ENCODE measurements around the gene APPL2.

The APPL2 gene

GRCh38 chr12:105201299-105201698, 34.7 kb downstream of the APPL2 start:
- Histone ChIP-seq H3K36me3 (ENCODE audit: insufficient read depth) (no peaks in the 10 kb centered on the region), H3K4me2 (no peak overlapping the region), H3K27me3 (ENCODE audit: insufficient read depth, low read depth) (no peaks in the 10 kb centered on the region), H3K9ac (no peak overlapping the region), H3K4me1 (ENCODE audit: low read depth, poor library complexity, severe bottlenecking) (no peaks in the 10 kb centered on the region), H2AFZ (ENCODE audit: low read depth) (no peak overlapping the region), H4K20me1 (ENCODE audit: insufficient read depth) (no peaks in the 10 kb centered on the region), H3K79me2 (ENCODE audit: insufficient read depth, low read depth) (no peaks in the 10 kb centered on the region), H3K27ac (no peak overlapping the region), H3K4me3 (IDR thresholded peaks at IDR 0.05; ENCODE audit: insufficient read depth, low read depth, low read length) (no peak overlapping the region)
- no peak for TF ChIP-seq CTCF (conservative IDR thresholded peaks at IDR 0.05; ENCODE audit: low read depth, low read length)

- Histone ChIP-seq H3K27ac (no peak overlapping the region), H3K36me3 (ENCODE audit: insufficient read depth) (no peaks in the 10 kb centered on the region)
- TF ChIP-seq CTCF (conservative IDR thresholded peaks at IDR 0.05; ENCODE audit: low read depth, low read length), result no peak
Measured at GRCh38 chr12:105200385-105200784, 35.6 kb downstream of the APPL2 start.

GRCh38 chr12:105198961-105199360, 37.0 kb downstream of the APPL2 start:
- no peak overlapping the region for H3K27ac ChIP-seq
- TF ChIP-seq CTCF (conservative IDR thresholded peaks at IDR 0.05; ENCODE audit: low read depth, low read length), result no peak
- H2AFZ ChIP-seq (ENCODE audit: low read depth), result no peak overlapping the region
- no peak overlapping the region for H3K4me2 ChIP-seq
- no peak overlapping the region for H3K9ac ChIP-seq
- no peaks in the 10 kb centered on the region for H3K27me3 ChIP-seq (ENCODE audit: insufficient read depth, low read depth)
- H4K20me1 ChIP-seq (ENCODE audit: insufficient read depth), result no peaks in the 10 kb centered on the region
- no peaks in the 10 kb centered on the region for H3K4me1 ChIP-seq (ENCODE audit: low read depth, poor library complexity, severe bottlenecking)
- H3K79me2 ChIP-seq (ENCODE audit: insufficient read depth, low read depth), result no peaks in the 10 kb centered on the region
- H3K36me3 ChIP-seq (ENCODE audit: insufficient read depth), result no peaks in the 10 kb centered on the region
- no peak overlapping the region for H3K4me3 ChIP-seq (IDR thresholded peaks at IDR 0.05; ENCODE audit: insufficient read depth, low read depth, low read length)

More at GRCh38 chr12:105200385-105200784, 35.6 kb downstream of the APPL2 start:
- Histone ChIP-seq H3K4me2 (no peak overlapping the region), H3K4me1 (ENCODE audit: low read depth, poor library complexity, severe bottlenecking) (no peaks in the 10 kb centered on the region), H3K79me2 (ENCODE audit: insufficient read depth, low read depth) (no peaks in the 10 kb centered on the region), H3K9ac (no peak overlapping the region), H4K20me1 (ENCODE audit: insufficient read depth) (no peaks in the 10 kb centered on the region), H3K27me3 (ENCODE audit: insufficient read depth, low read depth) (no peaks in the 10 kb centered on the region), H3K4me3 (IDR thresholded peaks at IDR 0.05; ENCODE audit: insufficient read depth, low read depth, low read length) (no peak overlapping the region), H2AFZ (ENCODE audit: low read depth) (no peak overlapping the region)

- H3K79me2 ChIP-seq (ENCODE audit: insufficient read depth, low read depth), result no peaks in the 10 kb centered on the region
- TF ChIP-seq CTCF (conservative IDR thresholded peaks at IDR 0.05; ENCODE audit: low read depth, low read length), result no peak
- H3K4me3 ChIP-seq (IDR thresholded peaks at IDR 0.05; ENCODE audit: insufficient read depth, low read depth, low read length), result no peak overlapping the region
- H2AFZ ChIP-seq (ENCODE audit: low read depth), result no peak overlapping the region
- no peak overlapping the region for H3K27ac ChIP-seq
- H3K9ac ChIP-seq, result no peak overlapping the region
- no peaks in the 10 kb centered on the region for H3K4me1 ChIP-seq (ENCODE audit: low read depth, poor library complexity, severe bottlenecking)
- H3K36me3 ChIP-seq (ENCODE audit: insufficient read depth), result no peaks in the 10 kb centered on the region
- no peaks in the 10 kb centered on the region for H4K20me1 ChIP-seq (ENCODE audit: insufficient read depth)
- no peaks in the 10 kb centered on the region for H3K27me3 ChIP-seq (ENCODE audit: insufficient read depth, low read depth)
- H3K4me2 ChIP-seq, result no peak overlapping the region
Measured at GRCh38 chr12:105196090-105196489, 39.9 kb downstream of the APPL2 start.
